Activated T-cell treated with anti-CD3 and anti-CD28 coated beads, Interleukin-2, amount 50 U/mL, for 48 hours (primary cell): ENCODE data around the gene PRPF39.

Source experiments
- DNase-seq, 2 experiments: peaks; one replicate each; pipeline ENCODE4 v3.0.0-alpha.2; 2020

PRPF39 gene

DNA sequence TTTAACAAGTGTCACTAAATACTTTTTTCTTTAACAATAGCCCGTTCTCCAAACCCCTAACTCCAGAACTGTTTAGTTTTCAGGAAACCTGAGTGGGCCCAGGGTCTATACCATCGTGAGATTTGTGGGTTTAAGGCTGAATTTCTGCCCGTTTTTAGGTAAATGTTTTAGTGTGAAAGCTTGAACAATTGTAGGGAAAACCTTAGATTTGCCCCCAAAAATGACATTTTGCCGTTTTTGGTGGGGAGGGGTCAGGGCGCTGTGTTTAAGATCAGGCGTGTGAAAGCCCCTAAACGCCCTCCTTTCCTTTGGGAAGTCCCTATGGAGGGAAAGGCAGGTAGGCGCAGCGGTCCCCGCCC is 320 bp upstream of the PRPF39 start:
- no peak for DNase-seq

DNA sequence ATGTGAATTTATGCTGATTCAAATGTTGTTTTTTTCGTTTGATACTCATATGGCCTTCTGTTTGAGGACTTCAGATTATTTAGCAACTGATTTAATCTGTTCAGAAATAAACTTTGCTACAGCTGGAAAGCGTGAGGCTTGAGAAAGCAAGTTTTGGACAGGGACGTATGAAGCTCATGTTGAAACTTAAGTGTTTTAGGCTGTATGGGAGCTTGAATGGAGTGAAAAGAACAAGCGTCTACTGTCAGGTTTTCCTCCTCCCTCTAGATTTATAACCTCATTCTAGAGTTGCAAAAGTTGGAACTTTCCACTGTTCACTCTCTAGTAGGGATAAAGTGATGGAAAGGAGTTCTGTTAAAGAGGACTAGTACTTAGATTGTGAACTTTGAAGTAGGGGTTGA is 1.0 kb downstream of the PRPF39 start:
- DNase-seq: no peak

- DNase-seq: no peak
Observed at GRCh38 chr14:45089813-45090212, 5.9 kb downstream of the PRPF39 start.

DNA sequence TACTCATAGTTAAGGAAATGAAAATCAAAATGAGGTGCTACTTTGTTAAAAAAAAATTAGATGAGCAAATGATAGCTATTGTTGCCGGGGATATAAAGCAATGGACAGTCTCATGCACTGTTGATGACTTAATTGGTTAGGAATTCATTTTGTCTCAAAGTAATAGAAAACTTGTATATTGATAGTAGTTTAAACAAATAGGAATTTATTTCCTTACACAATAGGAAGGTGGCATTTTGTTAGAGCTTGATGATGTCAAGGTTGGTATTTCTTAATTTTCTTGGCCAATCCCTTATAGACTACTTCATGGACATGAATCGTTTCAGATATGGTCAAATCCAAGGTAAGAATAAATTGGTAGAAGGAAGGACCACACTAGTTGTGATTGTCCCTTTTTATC is 7.8 kb downstream of the PRPF39 start:
- DNase-seq: no peak

- no peak for DNase-seq
Observed at GRCh38 chr14:45094275-45094674, 10.4 kb downstream of the PRPF39 start.

DNA sequence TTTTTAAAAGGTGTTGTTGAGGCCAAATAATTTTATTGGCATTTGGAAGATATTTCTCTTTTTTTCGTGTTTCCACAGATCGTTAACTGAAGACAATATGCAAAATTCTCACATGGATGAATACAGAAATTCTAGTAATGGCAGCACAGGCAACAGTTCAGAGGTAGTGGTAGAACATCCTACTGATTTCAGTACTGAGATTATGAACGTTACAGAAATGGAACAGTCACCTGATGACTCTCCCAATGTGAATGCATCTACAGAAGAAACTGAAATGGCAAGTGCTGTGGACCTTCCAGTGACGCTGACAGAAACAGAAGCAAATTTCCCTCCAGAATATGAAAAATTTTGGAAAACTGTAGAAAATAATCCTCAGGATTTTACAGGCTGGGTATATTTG is 11.2 kb downstream of the PRPF39 start:
- no peak for DNase-seq

GRCh38 chr14:45096218-45096617 is 12.3 kb downstream of the PRPF39 start:
- DNase-seq: no peak

GRCh38 chr14:45103806-45104205 is 19.9 kb downstream of the PRPF39 start:
- DNase-seq: no peak

- DNase-seq: no peak
Observed at GRCh38 chr14:45104561-45104960, 20.6 kb downstream of the PRPF39 start.

DNA sequence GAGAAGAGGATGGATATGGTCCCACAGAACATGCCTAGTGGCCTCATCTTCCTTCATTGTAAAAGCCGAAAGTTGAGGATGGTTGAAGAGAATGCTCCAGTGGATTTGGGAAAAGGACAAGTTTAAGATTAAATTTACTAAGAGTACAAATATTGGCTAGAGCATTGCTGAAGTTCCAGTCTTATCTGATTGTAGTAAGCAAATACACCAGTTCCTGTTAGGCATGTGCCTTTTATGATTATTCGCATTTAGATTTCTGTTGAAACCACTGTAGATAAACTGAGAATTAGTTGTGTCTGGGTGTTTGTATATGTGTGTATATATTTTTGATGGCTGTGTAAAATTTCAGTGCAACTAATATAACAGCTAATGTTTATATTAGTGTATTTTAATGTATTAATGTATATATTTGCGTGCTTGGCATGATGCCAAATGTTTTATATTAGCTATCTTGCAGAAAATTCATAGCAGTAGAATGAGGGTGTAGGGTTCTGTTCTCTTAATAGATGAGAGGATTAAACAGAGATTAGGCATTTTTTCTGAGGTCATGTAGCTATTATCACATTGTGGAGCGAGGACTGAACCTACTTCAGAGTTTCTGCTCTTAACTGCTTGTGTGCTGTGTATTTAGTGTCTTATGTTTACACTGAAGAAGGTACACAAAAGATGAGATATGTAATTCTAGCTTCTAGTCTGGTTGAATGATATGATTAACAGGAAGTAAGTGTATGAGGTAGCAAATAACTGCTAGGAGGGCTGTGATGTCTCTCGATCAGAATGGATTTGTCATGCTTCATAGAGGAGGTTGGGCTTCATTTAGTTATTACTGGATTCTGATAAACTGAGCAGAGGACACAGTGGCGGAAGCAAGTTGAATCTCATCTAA is 29.2 kb downstream of the PRPF39 start:
- no peak for DNase-seq

- no peak for DNase-seq
Observed at GRCh38 chr14:45114327-45114726, 30.4 kb downstream of the PRPF39 start.

- DNase-seq: no peak
Observed at GRCh38 chr14:45118594-45118993, 34.7 kb downstream of the PRPF39 start.

DNA sequence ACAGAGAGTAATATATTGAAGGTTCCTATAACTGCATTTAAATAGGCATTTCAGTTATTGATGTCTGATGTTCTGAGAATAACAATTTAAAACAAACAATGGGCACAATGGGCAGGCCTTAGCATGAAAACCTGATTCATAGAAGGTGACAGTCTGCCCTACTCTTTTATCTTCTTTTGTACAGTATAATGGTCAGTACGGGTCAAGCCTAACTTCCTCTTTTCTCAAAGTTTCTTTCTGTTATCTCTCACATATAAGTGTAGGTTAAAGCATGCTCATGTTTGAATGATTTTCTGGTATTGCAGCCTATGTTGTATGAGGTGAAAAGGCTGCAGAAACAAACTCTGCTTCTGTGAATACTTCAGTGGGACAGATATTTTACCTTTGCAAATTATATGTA is 36.2 kb downstream of the PRPF39 start:
- no peak for DNase-seq

DNA sequence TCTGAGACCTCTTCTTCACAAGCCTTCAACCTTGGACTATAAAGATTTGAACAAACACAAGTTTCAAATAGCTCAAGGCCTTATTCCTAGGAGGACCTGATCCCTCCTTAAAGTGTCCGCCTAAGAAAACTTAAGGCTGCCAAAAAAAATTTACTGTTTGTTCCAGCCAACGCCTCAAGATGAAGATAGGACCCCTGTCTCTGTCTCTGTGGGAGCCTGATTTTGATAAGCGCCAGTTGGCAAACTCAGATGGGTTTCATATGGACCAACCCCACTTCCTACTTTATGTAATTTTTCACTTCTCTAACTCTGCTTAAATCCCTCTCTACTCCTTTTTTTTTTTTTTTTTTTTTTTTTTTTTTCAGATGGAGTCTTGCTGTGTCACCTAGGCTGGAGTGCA is 39.4 kb downstream of the PRPF39 start:
- DNase-seq: no peak

GRCh38 chr14:45125754-45126153 is 41.8 kb downstream of the PRPF39 start:
- DNase-seq: no peak

DNA sequence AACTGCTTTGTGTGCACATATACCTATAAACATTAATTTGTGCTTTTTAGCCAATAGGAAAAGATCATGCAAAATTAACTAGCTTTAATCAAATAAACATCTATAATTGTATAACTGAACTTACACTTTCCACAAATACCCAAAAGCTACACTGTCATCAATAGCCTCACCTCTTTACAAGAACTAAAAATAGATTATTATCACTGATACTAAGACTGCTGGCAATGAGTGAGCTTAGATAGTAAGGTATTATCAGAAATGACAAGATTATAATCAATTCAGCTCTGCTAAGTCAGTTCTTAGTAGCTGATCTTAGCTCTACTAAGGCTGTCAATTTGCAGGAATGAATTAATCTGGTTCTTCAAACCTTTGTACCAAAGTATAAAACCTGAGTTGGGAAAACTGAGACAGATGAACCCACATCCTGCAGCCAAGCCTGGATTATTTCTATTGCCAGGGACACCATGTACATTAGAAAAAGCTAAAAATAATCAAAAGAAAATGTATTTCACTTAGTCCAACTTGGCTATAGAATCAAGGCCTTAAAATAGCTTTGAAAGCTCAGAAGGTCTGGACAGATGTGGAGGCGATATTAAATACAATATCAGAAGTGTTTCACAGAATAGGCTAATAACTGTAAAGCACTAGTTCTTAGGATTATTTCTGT is 45.2 kb downstream of the PRPF39 start:
- DNase-seq: no peak

GRCh38 chr14:45133683-45134050 is 49.8 kb downstream of the PRPF39 start:
- DNase-seq: no peak

GRCh38 chr14:45134051-45134958 is 50.4 kb downstream of the PRPF39 start, which contains the start of gene FKBP3:
FKBP3 (minus strand) TSS chr14:45134481; CDS start chr14:45134456, 25 bp downstream.
- DNase-seq: peak; percentile 94 to 96

GRCh38 chr14:45135156-45135555 is 51.2 kb downstream of the PRPF39 start:
- no peak for DNase-seq

DNA sequence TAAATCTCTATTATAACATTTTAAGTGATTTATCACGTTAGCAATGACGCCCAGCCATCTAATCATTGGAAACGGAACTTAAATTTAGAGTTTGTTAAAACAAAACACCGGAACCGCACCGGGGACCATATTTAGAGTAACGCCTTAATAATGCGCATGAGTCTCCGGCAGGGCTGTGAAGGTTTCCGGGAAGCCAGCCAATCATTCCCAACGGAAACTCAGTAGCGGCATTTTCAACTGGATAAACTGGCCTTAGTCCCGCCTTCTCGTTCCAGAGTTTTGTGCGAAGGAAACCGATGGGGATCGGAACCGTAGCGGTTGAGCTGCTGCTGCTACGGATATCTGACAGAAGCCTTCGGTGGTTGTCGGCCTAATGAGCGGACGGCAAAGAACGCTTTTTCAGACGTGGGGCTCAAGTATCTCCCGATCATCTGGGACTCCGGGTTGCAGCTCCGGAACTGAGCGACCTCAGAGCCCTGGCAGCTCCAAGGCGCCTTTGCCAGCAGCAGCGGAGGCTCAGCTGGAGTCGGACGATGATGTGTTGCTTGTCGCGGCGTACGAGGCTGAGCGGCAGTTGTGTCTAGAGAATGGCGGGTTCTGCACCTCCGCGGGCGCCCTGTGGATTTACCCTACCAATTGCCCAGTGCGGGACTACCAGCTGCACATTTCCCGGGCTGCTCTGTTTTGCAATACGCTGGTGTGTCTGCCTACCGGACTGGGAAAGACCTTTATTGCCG is 51.9 kb downstream of the PRPF39 start, which contains the start of gene FANCM:
Gene FANCM, plus strand, starts transcription at position 272 of the 737 bp plus-strand sequence. Its CDS starts 102 bp downstream, at position 374.
- DNase-seq: peak; percentile 86 to 87

DNA sequence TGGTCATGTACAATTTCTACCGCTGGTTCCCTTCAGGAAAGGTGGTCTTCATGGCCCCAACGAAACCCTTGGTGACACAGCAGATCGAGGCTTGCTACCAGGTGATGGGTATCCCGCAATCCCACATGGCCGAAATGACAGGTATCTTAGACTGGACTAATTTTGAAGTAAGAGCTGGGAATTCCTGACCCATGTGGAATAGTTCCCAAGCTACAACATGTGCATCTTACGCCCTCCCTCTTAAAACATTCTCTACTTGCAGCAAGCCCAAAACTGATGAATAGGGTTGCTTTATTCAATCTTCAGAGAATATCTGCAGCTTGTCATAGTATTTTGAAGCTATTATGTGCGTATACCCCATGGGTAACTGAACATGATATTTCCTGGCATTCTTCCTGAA is 52.5 kb downstream of the PRPF39 start:
- no peak for DNase-seq

DNA sequence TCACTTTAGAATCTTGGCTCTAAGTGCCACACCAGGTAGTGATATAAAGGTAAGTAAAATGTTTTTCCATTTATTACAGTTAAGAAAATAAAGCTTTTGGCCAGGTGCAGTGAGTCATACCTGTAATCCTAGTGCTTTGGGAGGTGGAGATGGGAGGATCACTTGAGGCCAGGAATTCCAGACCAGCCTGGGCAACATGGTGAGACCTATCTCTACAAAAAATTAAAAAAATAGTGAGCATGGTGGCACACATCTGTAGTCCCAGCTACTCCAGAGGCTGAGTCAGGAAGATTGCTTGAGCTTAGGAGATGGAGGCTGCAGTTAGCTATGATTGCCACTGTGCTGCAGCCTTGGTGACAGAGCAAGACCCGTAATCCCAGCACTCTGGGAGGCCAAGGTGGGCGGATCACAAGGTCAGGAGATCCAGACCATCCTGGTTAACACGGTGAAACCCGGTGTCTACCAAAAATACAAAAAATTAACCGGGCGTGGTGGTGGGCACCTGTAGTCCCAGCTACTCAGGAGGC is 56.8 kb downstream of the PRPF39 start:
- DNase-seq: no peak
